ENCODE results near the gene HSPG2. TPM values are rescaled to one million over a fixed set of nuclear protein-coding genes. Genes with fewer than 3 reads are reported as not detected.

The HSPG2 gene
- total RNA-seq, 2 experiments from 2014 or later: 1.6 to 4.7 TPM

DNA sequence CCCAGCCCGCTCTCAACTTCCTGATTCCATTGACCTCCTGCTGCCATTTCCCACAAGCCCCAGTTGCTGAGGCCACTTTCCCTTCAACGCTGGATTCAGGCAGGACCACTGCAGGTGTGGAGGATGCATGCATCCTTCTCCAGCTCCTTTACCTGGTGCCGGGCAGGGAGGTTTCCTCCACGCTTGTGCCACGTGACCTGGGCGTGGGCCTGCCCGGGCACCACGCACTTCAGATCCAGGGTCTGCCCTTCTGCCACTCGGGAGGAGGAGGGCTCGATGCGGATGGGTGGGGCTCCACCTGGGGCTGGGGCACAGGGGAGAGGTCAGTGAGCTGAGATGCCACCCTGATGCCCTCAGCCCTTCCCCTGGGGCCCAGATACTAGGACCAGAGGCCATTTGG is 93.1 kb downstream of the HSPG2 start:
- TF ChIP-seq, protein P1, sequence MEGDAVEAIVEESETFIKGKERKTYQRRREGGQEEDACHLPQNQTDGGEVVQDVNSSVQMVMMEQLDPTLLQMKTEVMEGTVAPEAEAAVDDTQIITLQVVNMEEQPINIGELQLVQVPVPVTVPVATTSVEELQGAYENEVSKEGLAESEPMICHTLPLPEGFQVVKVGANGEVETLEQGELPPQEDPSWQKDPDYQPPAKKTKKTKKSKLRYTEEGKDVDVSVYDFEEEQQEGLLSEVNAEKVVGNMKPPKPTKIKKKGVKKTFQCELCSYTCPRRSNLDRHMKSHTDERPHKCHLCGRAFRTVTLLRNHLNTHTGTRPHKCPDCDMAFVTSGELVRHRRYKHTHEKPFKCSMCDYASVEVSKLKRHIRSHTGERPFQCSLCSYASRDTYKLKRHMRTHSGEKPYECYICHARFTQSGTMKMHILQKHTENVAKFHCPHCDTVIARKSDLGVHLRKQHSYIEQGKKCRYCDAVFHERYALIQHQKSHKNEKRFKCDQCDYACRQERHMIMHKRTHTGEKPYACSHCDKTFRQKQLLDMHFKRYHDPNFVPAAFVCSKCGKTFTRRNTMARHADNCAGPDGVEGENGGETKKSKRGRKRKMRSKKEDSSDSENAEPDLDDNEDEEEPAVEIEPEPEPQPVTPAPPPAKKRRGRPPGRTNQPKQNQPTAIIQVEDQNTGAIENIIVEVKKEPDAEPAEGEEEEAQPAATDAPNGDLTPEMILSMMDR (conservative IDR thresholded peaks at IDR 0.05; ENCODE audit: low read length): no peak
- TF ChIP-seq EZH2phosphoT487 (IDR thresholded peaks at IDR 0.05; ENCODE audit: borderline replicate concordance, low read depth, low read length): no peak
- no peak overlapping the region for H2AFZ ChIP-seq (ENCODE audit: low read length)
- no peak overlapping the region for H3K27ac ChIP-seq (ENCODE audit: low read depth, low read length, poor library complexity, severe bottlenecking)
- H3K4me1 ChIP-seq (ENCODE audit: insufficient read depth, low read length, poor library complexity, severe bottlenecking): no peaks in the 10 kb centered on the region
- H4K20me1 ChIP-seq (ENCODE audit: insufficient read depth, low read length): no peaks in the 10 kb centered on the region
- no peaks in the 10 kb centered on the region for H3K36me3 ChIP-seq (ENCODE audit: insufficient read depth, low read length)
- intact Hi-C loops (cut with micrococcal nuclease; ENCODE audit: unreplicated experiment): loop anchor here (10.0 kb wide), 1 partner anchor 121 kb away; no protein-coding TSS in a partner anchor
- no peaks in the 10 kb centered on the region for H3K9me2 ChIP-seq (ENCODE audit: insufficient read depth, low read length)
- ChIA-PET POLR2A (no interaction called here), CTCF (ENCODE audit: unreplicated experiment) (no interaction called here)
- no peaks in the 10 kb centered on the region for H3K9me3 ChIP-seq (ENCODE audit: low read length)
- H3K4me3 ChIP-seq (ENCODE audit: low read depth, low read length, poor library complexity, severe bottlenecking): no peak overlapping the region
- H3K4me2 ChIP-seq (ENCODE audit: low read length): no peak overlapping the region
- BruUV-seq (replicated peaks): no TSS peak
- H3K79me2 ChIP-seq (ENCODE audit: insufficient read depth, low read depth, low read length): no peaks in the 10 kb centered on the region
- DNase-seq (ENCODE audit: low spot score): no peak

GRCh38 chr1:21843208-21843607 is 93.9 kb downstream of the HSPG2 start:
- POLR2A ChIA-PET: no interaction called here
- no peak overlapping the region for H3K27ac ChIP-seq (ENCODE audit: low read depth, low read length, poor library complexity, severe bottlenecking)
- H3K79me2 ChIP-seq (ENCODE audit: insufficient read depth, low read depth, low read length): no peaks in the 10 kb centered on the region
- H2AFZ ChIP-seq (ENCODE audit: low read length): no peak overlapping the region
- no peak for TF ChIP-seq EZH2phosphoT487 (IDR thresholded peaks at IDR 0.05; ENCODE audit: borderline replicate concordance, low read depth, low read length)
- TF ChIP-seq, protein P1 (conservative IDR thresholded peaks at IDR 0.05; ENCODE audit: low read length): no peak
- intact Hi-C loops (cut with micrococcal nuclease; ENCODE audit: unreplicated experiment): loop anchor here (10.0 kb wide), 1 partner anchor 122 kb away; no protein-coding TSS in a partner anchor
- no peak overlapping the region for H3K4me3 ChIP-seq (ENCODE audit: low read depth, low read length, poor library complexity, severe bottlenecking)
- CTCF ChIA-PET (ENCODE audit: unreplicated experiment): no interaction called here
- BruUV-seq (replicated peaks): no TSS peak
- no peaks in the 10 kb centered on the region for H3K36me3 ChIP-seq (ENCODE audit: insufficient read depth, low read length)
- no peak for DNase-seq (ENCODE audit: low spot score)
- H4K20me1 ChIP-seq (ENCODE audit: insufficient read depth, low read length): no peaks in the 10 kb centered on the region
- H3K4me2 ChIP-seq (ENCODE audit: low read length): no peak overlapping the region
- no peaks in the 10 kb centered on the region for H3K4me1 ChIP-seq (ENCODE audit: insufficient read depth, low read length, poor library complexity, severe bottlenecking)
- no peaks in the 10 kb centered on the region for H3K9me3 ChIP-seq (ENCODE audit: low read length)
- H3K9me2 ChIP-seq (ENCODE audit: insufficient read depth, low read length): no peaks in the 10 kb centered on the region

DNA sequence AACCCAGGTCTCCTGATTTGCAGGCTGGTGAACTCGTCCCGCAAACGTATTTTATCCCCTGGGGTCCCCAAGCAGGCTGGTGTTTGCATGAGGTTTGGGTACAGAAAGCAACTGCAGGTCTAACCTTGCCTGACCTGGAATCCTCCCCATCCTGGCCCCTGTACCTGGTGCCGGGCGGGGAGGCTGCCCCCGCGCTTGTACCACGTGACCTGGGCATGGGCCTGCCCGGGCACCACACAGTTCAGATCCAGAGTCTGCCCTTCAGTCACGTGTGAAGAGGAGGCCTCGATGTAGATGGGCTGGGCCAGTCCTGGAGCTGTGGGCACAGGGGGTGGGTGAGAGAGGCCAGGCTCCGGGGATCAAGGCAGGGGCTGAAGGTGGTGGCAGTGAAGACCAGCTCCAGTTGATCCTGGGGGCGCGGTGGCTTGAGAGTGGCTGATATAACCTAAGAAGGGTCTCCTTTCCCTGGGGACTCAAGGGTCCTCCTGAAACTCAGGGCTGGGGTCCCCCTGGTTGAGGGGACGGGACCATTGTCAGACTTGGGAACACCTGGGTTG is 94.4 kb downstream of the HSPG2 start:
- H3K4me1 ChIP-seq (ENCODE audit: insufficient read depth, low read length, poor library complexity, severe bottlenecking): no peaks in the 10 kb centered on the region
- TF ChIP-seq, protein P1 (conservative IDR thresholded peaks at IDR 0.05; ENCODE audit: low read length): no peak
- TF ChIP-seq EZH2phosphoT487 (IDR thresholded peaks at IDR 0.05; ENCODE audit: borderline replicate concordance, low read depth, low read length): no peak
- intact Hi-C loops (cut with micrococcal nuclease; ENCODE audit: unreplicated experiment): loop anchor here (10.0 kb wide), 1 partner anchor 122 kb away; no protein-coding TSS in a partner anchor
- BruUV-seq (replicated peaks): no TSS peak
- no peaks in the 10 kb centered on the region for H3K79me2 ChIP-seq (ENCODE audit: insufficient read depth, low read depth, low read length)
- CTCF ChIA-PET (ENCODE audit: unreplicated experiment): no interaction called here
- POLR2A ChIA-PET: no interaction called here
- no peaks in the 10 kb centered on the region for H4K20me1 ChIP-seq (ENCODE audit: insufficient read depth, low read length)
- H3K36me3 ChIP-seq (ENCODE audit: insufficient read depth, low read length): no peaks in the 10 kb centered on the region
- no peak overlapping the region for H3K4me2 ChIP-seq (ENCODE audit: low read length)
- no peaks in the 10 kb centered on the region for H3K9me3 ChIP-seq (ENCODE audit: low read length)
- H3K9me2 ChIP-seq (ENCODE audit: insufficient read depth, low read length): no peaks in the 10 kb centered on the region
- H3K4me3 ChIP-seq (ENCODE audit: low read depth, low read length, poor library complexity, severe bottlenecking): no peak overlapping the region
- no peak for DNase-seq (ENCODE audit: low spot score)
- H2AFZ ChIP-seq (ENCODE audit: low read length): no peak overlapping the region
- H3K27ac ChIP-seq (ENCODE audit: low read depth, low read length, poor library complexity, severe bottlenecking): no peak overlapping the region
